AG04450 (cell line): Measurements from ENCODE around the gene RFFL. TPM values are rescaled to one million over a fixed set of nuclear protein-coding genes. Genes with fewer than 3 reads are reported as not detected.

Experiments used
- CTCF ChIA-PET: fragments of 300-600, 350-600 bp; formaldehyde crosslinking; extraction: SDS; loops from one replicate; lab custom pipeline; 2022; ENCODE audit warnings: antibody characterized with exemption, inconsistent platforms; lab: Charles Lee
- POLR2A ChIA-PET: fragments of 350-600 bp; formaldehyde crosslinking; extraction: SDS; loops from one replicate; lab custom pipeline; 2021; ENCODE audit warnings: antibody characterized with exemption, inconsistent platforms; lab: Yijun Ruan, JAX
- DNase-seq: peaks from one replicate; pipeline ENCODE4 v3.0.0-alpha.2; 2011; ENCODE audit warnings: low read depth, low spot score
- H3K27ac ChIP-seq: one replicate; pipeline ENCODE4 v1.5.1; 2012; ENCODE audit warnings: low read depth, low read length, control low read depth
- H3K27me3 ChIP-seq: one replicate; pipeline ENCODE4 v1.6.0; 2012; ENCODE audit warnings: low read length; ENCODE audit not compliant: control insufficient read depth, insufficient read depth
- H3K4me3 ChIP-seq: 2 replicates; pipeline ENCODE4 v1.5.1; 2011; ENCODE audit warnings: mild to moderate bottlenecking, low read depth, low read length, control low read depth
- H3K9me3 ChIP-seq: 2 replicates; pipeline ENCODE4 v1.5.1; 2012; ENCODE audit warnings: low read length; ENCODE audit not compliant: control insufficient read depth, insufficient read depth
- polyA plus RNA-seq: library from polyadenylated mRNA; depleted of rRNA; stranded (reverse); fragments of >200 nt; gene quantifications from 2 replicates; pipeline ENCODE4 v1.2.3, GENCODE V29; 2011
- TF ChIP-seq, protein P1 (sequence below): IDR thresholded peaks from 2 replicates; pipeline ENCODE4 v1.5.1; 2011; ENCODE audit warnings: low read depth, low read length, control low read depth, inconsistent platforms

RFFL gene
- polyA plus RNA-seq, 1 experiment, result 11.0 TPM

DNA sequence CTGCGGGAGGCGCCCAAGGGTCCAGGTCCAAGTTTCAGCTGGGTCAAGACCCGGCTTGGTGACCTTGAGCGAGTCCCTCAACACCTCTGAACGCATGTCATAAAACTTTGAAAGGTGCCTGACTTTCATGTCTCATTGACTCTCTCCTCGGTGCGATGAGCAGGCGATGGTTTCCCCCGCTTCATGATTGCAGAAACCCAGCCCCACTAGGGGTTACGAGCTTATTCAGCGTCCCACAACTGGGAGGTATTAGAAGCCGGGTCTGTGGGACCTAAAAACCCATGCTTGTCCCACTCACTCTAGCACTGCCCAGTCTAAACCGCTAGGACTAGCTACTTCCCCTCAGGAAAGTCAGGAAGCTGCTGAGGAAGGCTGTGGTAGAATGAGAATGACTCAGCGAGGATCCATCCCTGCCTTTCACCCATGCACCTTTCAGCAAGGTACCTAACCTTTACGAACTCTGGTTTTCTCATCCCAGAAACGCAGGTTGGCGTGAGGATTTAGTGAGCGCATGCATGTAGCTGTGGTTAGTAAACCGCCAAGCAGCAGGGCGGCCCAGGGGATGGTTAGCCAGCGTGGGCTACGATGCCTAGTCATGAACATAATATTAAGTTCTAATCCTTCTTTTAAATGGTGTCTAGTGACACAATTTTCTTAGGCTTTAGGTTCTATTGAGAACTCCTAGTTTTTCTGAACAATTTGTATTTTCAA, 26.2 kb upstream of the RFFL start:
- no peaks in the 10 kb centered on the region for H3K27me3 ChIP-seq
- no peaks in the 10 kb centered on the region for H3K9me3 ChIP-seq
- TF ChIP-seq, protein P1, sequence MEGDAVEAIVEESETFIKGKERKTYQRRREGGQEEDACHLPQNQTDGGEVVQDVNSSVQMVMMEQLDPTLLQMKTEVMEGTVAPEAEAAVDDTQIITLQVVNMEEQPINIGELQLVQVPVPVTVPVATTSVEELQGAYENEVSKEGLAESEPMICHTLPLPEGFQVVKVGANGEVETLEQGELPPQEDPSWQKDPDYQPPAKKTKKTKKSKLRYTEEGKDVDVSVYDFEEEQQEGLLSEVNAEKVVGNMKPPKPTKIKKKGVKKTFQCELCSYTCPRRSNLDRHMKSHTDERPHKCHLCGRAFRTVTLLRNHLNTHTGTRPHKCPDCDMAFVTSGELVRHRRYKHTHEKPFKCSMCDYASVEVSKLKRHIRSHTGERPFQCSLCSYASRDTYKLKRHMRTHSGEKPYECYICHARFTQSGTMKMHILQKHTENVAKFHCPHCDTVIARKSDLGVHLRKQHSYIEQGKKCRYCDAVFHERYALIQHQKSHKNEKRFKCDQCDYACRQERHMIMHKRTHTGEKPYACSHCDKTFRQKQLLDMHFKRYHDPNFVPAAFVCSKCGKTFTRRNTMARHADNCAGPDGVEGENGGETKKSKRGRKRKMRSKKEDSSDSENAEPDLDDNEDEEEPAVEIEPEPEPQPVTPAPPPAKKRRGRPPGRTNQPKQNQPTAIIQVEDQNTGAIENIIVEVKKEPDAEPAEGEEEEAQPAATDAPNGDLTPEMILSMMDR, result no peak
- POLR2A ChIA-PET, result interaction anchor here (0.5 to 1.4 kb wide), 5 partner anchors 14 to 67 kb away, joined by 3 to 5 read pairs (median 4); partner anchors contain the start of gene RFFL
- no peak for DNase-seq
- peak overlapping the region; percentile 31 for H3K27ac ChIP-seq
- H3K4me3 ChIP-seq, result peak overlapping the region; percentile 41
- CTCF ChIA-PET, result interaction anchor here (0.6 to 2.8 kb wide), 35 partner anchors 8 to 512 kb away, joined by 3 to 28 read pairs (median 7); partner anchors contain the start of genes CCT6B, RAD51D, RFFL and ZNF830

DNA sequence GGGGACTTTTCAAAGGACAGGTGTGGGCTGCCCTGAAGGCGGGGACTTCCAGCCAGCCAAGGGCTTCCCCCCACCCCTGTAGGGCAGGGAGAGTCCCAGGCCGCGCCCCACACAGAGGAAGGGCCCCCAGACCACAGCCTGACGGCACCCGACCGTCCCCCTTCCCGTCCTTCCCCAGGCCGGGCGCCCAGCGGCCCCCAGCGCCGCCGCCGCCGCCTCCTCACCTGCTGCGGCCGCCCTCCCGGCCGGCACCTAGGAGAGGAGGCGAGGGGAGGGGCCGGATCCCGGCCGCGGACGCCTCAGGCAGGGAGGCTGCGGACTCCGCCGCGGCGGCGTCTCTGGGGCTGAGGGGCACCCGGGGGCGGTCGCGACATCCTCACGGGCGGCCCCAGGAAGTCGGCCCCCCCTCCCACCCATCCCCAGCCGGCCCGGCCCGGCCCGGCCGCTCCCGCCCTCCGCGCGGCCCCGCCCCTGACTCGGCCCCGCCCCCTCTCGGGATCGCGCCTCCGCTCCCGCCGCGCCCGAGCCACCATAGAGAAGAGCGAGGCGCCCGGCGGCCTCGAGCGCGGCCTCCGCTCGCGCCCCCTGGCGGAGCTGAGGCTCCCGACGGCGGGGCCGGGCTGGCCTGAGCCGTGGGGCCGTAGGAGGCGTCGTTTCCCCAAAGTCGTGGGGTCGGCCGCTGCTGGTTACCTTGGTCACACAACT, 25.5 kb upstream of the RFFL start:
- peak overlapping the region; percentile 31 for H3K27ac ChIP-seq
- TF ChIP-seq, protein P1, result peak; percentile 58
- no peak for DNase-seq
- H3K27me3 ChIP-seq, result no peaks in the 10 kb centered on the region
- no peaks in the 10 kb centered on the region for H3K9me3 ChIP-seq
- peak overlapping the region; percentile 65 for H3K4me3 ChIP-seq
- ChIA-PET CTCF (interaction anchor here (0.6 to 2.8 kb wide), 33 partner anchors 9 to 479 kb away, joined by 3 to 28 read pairs (median 7); partner anchors contain the start of genes CCT6B, RAD51D, RFFL and ZNF830), POLR2A (interaction anchor here (0.5 to 1.4 kb wide), 5 partner anchors 13 to 66 kb away, joined by 3 to 5 read pairs (median 4); partner anchors contain the start of gene RFFL)

DNA sequence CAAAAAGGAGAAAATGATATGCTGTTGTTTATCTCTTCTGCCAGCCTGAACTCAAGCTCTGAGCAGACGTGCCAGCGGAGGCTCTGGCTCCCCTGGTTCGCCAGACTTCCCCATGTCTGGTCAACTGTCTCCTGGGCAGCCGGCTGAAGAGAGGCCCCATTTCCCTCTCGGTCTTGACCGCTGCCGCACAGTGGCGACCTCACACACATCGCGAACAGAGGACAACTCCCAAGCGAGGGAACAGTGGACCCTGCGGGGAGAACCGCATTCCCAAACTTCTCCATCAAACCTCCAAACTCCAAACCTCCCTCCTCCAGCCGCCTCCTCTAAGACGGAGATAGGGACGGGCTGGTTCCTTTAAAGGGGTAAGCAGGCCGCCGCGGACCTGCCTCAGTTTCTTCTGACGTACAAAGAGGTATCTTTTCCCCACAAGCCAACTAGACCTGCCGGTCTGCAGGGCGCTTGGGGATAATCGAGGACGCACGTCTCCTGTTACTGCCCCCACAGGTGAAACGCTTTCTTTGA, 24.9 kb upstream of the RFFL start:
- POLR2A ChIA-PET, result interaction anchor here (0.6 kb wide), 1 partner anchor 70 kb away, joined by 3 read pairs; no protein-coding TSS in a partner anchor
- no peak for DNase-seq
- H3K27me3 ChIP-seq, result no peaks in the 10 kb centered on the region
- TF ChIP-seq, protein P1, result no peak
- peak overlapping the region; percentile 65 for H3K4me3 ChIP-seq
- peak overlapping the region; percentile 3 for H3K27ac ChIP-seq
- H3K9me3 ChIP-seq, result no peaks in the 10 kb centered on the region
- CTCF ChIA-PET, result interaction anchor here (0.7 to 1.0 kb wide), 2 partner anchors 66 to 108 kb away, joined by 3 to 4 read pairs; partner anchors contain the start of gene LIG3

DNA sequence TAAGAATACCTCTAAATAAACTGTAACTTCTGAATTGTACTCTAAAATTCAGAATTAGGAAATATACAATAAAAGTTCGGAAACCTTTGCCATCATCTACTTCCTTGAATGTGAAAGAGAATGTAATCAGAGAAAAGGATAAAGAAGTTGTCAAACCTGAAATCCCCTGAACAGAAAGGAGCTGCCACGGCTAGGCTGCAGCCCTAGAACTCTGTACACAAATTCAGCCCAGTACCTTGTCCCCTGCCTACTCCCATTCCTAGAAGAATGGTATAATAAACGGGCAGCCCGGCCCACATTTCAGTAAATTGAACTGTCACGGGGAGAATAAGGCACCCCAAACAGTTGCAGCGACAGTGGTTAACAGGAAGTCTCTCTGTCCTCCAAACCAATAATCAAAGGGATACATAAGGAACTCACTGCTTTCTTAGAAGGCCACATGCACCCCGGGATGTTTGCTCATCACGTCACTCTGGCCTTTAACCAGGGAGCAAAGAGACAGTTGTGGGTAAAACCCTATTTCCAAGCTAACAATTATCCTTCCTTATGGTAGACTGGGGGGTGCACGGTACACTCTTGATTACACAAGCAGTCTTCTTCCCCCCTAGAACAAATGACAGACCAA, 24.3 kb upstream of the RFFL start:
- no peak for DNase-seq

More for the DNA sequence above, 24.3 kb upstream of the RFFL start:
- CTCF ChIA-PET, result interaction anchor here (0.7 to 1.0 kb wide), 3 partner anchors 62 to 108 kb away, joined by 3 to 4 read pairs (median 4); partner anchors contain the start of gene LIG3
- TF ChIP-seq, protein P1, result no peak
- Histone ChIP-seq H3K9me3 (no peaks in the 10 kb centered on the region), H3K27me3 (no peaks in the 10 kb centered on the region), H3K27ac (peak overlapping the region; percentile 3), H3K4me3 (peak overlapping the region; percentile 65)
- POLR2A ChIA-PET, result interaction anchor here (0.6 kb wide), 1 partner anchor 70 kb away, joined by 3 read pairs; no protein-coding TSS in a partner anchor
